Measurements from ENCODE around the gene HDAC4.
"Not testable (repeated sequence)": the region's sequence is repeated elsewhere in the genome, so short reads cannot be mapped to it uniquely, and the experiment has no call there.

HDAC4 gene

DNA sequence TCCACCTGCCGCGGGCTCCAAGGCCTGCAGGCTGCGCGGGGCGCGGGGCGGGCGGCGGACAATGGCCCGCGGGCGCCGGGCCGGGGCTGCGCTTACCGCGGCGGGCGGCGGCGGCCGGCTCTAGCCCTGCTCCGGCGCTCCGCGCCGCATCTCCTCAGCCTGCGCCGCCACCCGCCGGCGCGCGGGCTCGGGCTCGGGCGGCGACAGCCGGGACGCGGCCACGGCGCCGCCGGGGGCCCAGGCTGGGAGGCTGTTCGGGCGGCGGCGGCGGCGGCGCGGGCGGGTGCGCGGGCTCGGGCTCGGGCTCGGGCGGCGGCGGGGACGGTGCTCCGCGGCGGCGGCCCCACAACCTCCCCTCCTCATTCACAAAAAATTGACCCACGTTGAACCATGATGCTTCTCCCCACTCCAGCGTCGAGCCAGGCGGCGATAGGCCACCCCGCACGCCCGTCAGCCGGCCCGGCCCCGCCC, at the start of gene HDAC4:
HDAC4 (minus strand) TSS at position 425 of the 471 bp plus-strand sequence. CDS start 48,321 bp downstream, outside the sequence.
- no peaks in the 10 kb centered on the region for H3K9me3 ChIP-seq (ENCODE audit: insufficient read depth, low read depth, low read length)
- peak within 1 kb of the TSS; percentile 83 for H3K27ac ChIP-seq (ENCODE audit: low read length)
- peak within 1 kb of the TSS; percentile 88 for H3K4me3 ChIP-seq (ENCODE audit: low read length)
- peak within 1 kb of the TSS; percentile 99 for H3K9ac ChIP-seq (ENCODE audit: low read depth, low read length)
- H3K4me1 ChIP-seq (ENCODE audit: insufficient read depth, low read length): peaks cover 19% of the 10 kb centered on the region; the same call in 1 of the 2 replicates
- no peaks in the 10 kb centered on the region for H3K27me3 ChIP-seq (ENCODE audit: insufficient read depth, low read length)
- H3K36me3 ChIP-seq (ENCODE audit: insufficient read depth, low read depth, low read length): no peaks in the 10 kb centered on the region

DNA sequence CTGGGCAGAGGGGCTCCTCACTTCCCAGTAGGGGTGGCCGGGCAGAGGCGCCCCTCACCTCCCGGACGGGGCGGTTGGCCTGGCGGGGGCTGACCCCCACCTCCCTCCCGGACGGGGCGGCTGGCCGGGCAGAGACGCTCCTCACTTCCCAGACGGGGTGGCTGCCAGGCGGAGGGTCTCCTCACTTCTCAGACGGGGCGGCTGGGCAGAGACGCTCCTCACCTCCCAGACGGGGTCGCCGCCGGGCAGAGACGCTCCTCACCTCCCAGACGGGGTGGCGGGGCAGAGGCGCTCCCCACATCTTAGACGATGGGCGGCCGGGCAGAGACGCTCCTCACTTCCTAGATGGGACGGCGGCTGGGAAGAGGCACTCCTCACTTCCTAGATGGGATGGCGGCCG, 48.6 kb upstream of the HDAC4 start:
- H3K36me3 ChIP-seq (ENCODE audit: insufficient read depth, low read depth, low read length); H3K4me3 ChIP-seq (ENCODE audit: low read length); H3K4me1 ChIP-seq (ENCODE audit: insufficient read depth, low read length); H3K9ac ChIP-seq (ENCODE audit: low read depth, low read length); H3K27ac ChIP-seq (ENCODE audit: low read length); H3K27me3 ChIP-seq (ENCODE audit: insufficient read depth, low read length): not testable (repeated sequence)
- H3K9me3 ChIP-seq (ENCODE audit: insufficient read depth, low read depth, low read length): peaks cover 27% of the 10 kb centered on the region

DNA sequence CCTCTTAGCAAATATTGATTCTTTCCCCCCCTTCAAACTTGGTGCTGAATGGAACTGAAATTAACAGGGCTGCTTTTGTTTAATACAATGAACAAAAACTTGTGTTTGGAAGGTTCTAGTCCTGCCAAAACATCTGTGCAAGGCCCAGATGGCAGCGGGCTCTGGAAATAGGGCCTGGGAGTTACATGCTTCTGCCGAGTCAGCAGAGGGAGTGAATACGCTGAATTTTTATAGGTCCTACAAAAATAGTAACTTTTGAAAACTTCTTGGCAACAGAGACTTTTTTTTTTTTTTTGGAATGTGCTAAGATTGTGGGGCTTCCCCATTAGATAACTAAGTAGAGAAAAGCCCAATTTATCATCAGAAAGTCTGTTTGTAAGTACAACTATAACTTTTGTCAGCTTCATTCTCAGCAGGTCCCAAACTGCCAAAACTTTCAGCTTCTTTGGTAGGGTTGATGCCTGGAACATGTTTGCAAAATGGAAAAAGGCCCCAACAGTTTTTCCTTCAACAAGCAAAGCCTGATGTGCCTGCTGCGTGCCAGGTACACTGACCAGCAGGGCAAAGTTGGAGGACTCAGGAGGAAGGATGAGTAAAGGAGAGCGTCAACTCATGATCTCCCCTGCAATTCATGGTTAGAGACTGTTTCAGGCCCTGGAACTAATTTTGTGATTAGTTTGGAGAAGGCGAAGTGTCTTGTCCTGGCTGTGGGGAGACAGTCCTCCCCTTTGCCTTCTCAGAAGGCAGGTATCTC, 45.1 kb upstream of the HDAC4 start:
- peaks cover 11% of the 10 kb centered on the region for H3K9me3 ChIP-seq (ENCODE audit: insufficient read depth, low read depth, low read length)
- H3K27ac ChIP-seq (ENCODE audit: low read length): no peak overlapping the region
- H3K4me3 ChIP-seq (ENCODE audit: low read length): no peak overlapping the region
- no peaks in the 10 kb centered on the region for H3K36me3 ChIP-seq (ENCODE audit: insufficient read depth, low read depth, low read length)
- peaks cover 19% of the 10 kb centered on the region for H3K27me3 ChIP-seq (ENCODE audit: insufficient read depth, low read length)
- H3K4me1 ChIP-seq (ENCODE audit: insufficient read depth, low read length): peaks cover 3% of the 10 kb centered on the region; the same call in 1 of the 2 replicates
- H3K9ac ChIP-seq (ENCODE audit: low read depth, low read length): no peak overlapping the region

DNA sequence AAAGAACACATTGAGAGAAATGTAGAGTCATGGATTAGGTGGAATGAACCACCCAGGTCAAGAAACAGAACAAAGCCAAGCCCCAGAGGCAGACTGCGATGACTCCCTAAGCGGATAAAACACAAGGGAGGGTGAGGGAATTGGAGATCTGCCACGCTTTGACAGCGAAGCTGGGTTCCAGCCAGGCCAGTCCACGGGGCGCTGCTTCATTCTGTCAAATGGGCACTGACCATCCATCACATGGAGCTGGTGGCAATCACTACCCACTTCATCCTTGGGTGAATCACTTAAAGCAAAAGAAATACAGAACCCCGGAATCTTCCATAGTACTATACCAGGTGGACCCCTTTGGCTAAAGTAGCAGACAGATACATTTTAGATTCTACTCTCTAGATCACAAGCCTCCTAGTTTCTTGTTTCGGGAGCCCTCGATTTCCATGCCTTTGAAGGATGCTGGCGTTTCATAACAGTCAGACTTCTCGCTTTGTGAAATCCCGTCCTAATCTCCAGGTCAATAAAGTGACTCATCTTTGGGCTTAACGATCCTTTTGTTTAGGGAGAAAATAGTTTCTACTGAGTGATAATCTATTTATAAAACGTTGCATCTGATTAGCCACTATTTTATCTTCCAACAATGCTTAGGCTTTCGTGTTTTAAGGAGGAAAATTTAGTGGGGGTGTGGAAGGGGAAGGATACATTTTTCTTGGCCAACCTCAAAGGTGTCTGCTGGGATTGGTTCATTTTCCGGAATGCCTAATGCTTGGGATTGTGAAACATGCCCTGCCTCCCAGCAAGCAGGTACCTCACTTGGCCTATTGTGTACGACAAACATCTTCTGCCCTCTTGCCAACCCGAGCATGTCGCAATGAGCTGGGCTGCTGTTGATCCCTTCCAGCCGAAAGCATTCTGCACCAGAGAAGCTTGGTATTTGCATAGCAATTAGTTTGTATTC, 44.1 kb upstream of the HDAC4 start:
- peaks cover 28% of the 10 kb centered on the region for H3K27me3 ChIP-seq (ENCODE audit: insufficient read depth, low read length)
- no peaks in the 10 kb centered on the region for H3K36me3 ChIP-seq (ENCODE audit: insufficient read depth, low read depth, low read length)
- H3K9ac ChIP-seq (ENCODE audit: low read depth, low read length): no peak overlapping the region
- H3K9me3 ChIP-seq (ENCODE audit: insufficient read depth, low read depth, low read length): peaks cover 8% of the 10 kb centered on the region
- no peak overlapping the region for H3K4me3 ChIP-seq (ENCODE audit: low read length)
- H3K27ac ChIP-seq (ENCODE audit: low read length): no peak overlapping the region
- H3K4me1 ChIP-seq (ENCODE audit: insufficient read depth, low read length): peaks cover 5% of the 10 kb centered on the region; the same call in 1 of the 2 replicates

GRCh38 chr2:239443666-239444567, 43.1 kb upstream of the HDAC4 start:
- no peak overlapping the region for H3K27ac ChIP-seq (ENCODE audit: low read length)
- peaks cover 38% of the 10 kb centered on the region for H3K27me3 ChIP-seq (ENCODE audit: insufficient read depth, low read length)
- no peak overlapping the region for H3K9ac ChIP-seq (ENCODE audit: low read depth, low read length)
- no peak overlapping the region for H3K4me3 ChIP-seq (ENCODE audit: low read length)
- H3K36me3 ChIP-seq (ENCODE audit: insufficient read depth, low read depth, low read length): no peaks in the 10 kb centered on the region
- H3K9me3 ChIP-seq (ENCODE audit: insufficient read depth, low read depth, low read length): peaks cover 8% of the 10 kb centered on the region
- H3K4me1 ChIP-seq (ENCODE audit: insufficient read depth, low read length): peaks cover 5% of the 10 kb centered on the region; the same call in 1 of the 2 replicates

DNA sequence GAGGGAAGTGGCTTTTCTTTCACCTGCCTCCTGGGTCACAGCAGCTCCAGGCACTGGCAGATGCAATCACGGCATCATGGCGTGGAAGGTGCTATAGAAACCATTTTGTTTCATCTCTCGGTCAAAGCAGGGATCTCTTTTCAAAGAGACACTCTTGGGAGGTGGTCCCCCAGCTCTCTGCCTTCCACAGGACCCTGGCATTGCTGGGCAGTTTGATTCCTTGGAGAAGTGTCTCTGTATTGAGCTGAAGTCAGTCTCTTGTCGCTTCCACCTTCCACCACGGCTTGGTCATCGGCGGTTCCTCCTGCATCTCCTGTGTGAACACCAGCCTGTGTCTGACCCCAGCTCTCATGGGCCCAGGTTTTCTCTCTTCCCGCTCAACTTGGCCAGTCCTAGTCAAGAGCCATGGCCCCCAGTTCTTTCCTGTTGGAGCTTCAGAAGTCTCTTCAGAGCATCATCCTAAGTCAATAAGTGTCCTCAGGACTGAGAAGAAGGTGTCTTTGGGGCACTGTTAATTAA, 42.3 kb upstream of the HDAC4 start:
- peaks cover 5% of the 10 kb centered on the region; the same call in 1 of the 2 replicates for H3K4me1 ChIP-seq (ENCODE audit: insufficient read depth, low read length)
- peaks cover 40% of the 10 kb centered on the region for H3K27me3 ChIP-seq (ENCODE audit: insufficient read depth, low read length)
- H3K27ac ChIP-seq (ENCODE audit: low read length): no peak overlapping the region
- no peak overlapping the region for H3K4me3 ChIP-seq (ENCODE audit: low read length)
- H3K9me3 ChIP-seq (ENCODE audit: insufficient read depth, low read depth, low read length): peaks cover 5% of the 10 kb centered on the region
- H3K9ac ChIP-seq (ENCODE audit: low read depth, low read length): no peak overlapping the region
- no peaks in the 10 kb centered on the region for H3K36me3 ChIP-seq (ENCODE audit: insufficient read depth, low read depth, low read length)

GRCh38 chr2:239442192-239442591, 41.4 kb upstream of the HDAC4 start:
- no peak overlapping the region for H3K27ac ChIP-seq (ENCODE audit: low read length)
- no peaks in the 10 kb centered on the region for H3K36me3 ChIP-seq (ENCODE audit: insufficient read depth, low read depth, low read length)
- no peak overlapping the region for H3K9ac ChIP-seq (ENCODE audit: low read depth, low read length)
- H3K4me1 ChIP-seq (ENCODE audit: insufficient read depth, low read length): peaks cover 5% of the 10 kb centered on the region; the same call in 1 of the 2 replicates
- H3K27me3 ChIP-seq (ENCODE audit: insufficient read depth, low read length): peaks cover 40% of the 10 kb centered on the region
- H3K4me3 ChIP-seq (ENCODE audit: low read length): no peak overlapping the region
- peaks cover 3% of the 10 kb centered on the region; the same call in 1 of the 2 replicates for H3K9me3 ChIP-seq (ENCODE audit: insufficient read depth, low read depth, low read length)

GRCh38 chr2:239441261-239442078, 40.6 kb upstream of the HDAC4 start:
- no peaks in the 10 kb centered on the region for H3K36me3 ChIP-seq (ENCODE audit: insufficient read depth, low read depth, low read length)
- peak overlapping the region; percentile 64 for H3K4me3 ChIP-seq (ENCODE audit: low read length)
- no peak overlapping the region for H3K27ac ChIP-seq (ENCODE audit: low read length)
- no peaks in the 10 kb centered on the region for H3K9me3 ChIP-seq (ENCODE audit: insufficient read depth, low read depth, low read length)
- H3K9ac ChIP-seq (ENCODE audit: low read depth, low read length): peak overlapping the region; percentile 26; the same call in 1 of the 2 replicates
- peaks cover 40% of the 10 kb centered on the region for H3K27me3 ChIP-seq (ENCODE audit: insufficient read depth, low read length)
- H3K4me1 ChIP-seq (ENCODE audit: insufficient read depth, low read length): peaks cover 5% of the 10 kb centered on the region; the same call in 1 of the 2 replicates

DNA sequence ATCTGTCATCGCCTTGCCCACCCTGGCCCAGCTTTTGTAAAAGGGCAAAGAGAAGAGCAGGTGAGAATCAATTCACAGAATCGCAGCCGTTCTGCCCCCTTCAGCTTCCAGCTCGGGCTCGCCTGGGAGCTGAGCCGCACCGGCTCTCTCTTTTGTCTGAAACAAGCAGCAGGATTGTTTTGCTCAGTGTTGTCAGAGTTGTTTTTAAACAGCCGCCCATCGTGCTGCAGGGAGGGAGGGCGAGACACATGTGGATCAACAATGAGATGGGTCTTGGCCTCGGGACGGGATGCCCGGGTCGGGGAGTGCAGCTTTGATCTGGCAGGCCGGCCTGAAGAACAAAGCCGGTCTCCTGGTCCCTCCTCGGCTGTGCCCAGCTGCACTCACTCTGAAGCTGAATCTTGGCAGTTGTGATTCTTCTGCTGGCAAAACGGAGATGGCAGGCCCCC, 39.7 kb upstream of the HDAC4 start:
- no peak overlapping the region for H3K27ac ChIP-seq (ENCODE audit: low read length)
- H3K36me3 ChIP-seq (ENCODE audit: insufficient read depth, low read depth, low read length): no peaks in the 10 kb centered on the region
- peak overlapping the region; percentile 26; the same call in 1 of the 2 replicates for H3K9ac ChIP-seq (ENCODE audit: low read depth, low read length)
- peaks cover 40% of the 10 kb centered on the region for H3K27me3 ChIP-seq (ENCODE audit: insufficient read depth, low read length)
- H3K4me3 ChIP-seq (ENCODE audit: low read length): peak overlapping the region; percentile 64; the same call in 1 of the 2 replicates
- peaks cover 5% of the 10 kb centered on the region; the same call in 1 of the 2 replicates for H3K4me1 ChIP-seq (ENCODE audit: insufficient read depth, low read length)
- no peaks in the 10 kb centered on the region for H3K9me3 ChIP-seq (ENCODE audit: insufficient read depth, low read depth, low read length)

DNA sequence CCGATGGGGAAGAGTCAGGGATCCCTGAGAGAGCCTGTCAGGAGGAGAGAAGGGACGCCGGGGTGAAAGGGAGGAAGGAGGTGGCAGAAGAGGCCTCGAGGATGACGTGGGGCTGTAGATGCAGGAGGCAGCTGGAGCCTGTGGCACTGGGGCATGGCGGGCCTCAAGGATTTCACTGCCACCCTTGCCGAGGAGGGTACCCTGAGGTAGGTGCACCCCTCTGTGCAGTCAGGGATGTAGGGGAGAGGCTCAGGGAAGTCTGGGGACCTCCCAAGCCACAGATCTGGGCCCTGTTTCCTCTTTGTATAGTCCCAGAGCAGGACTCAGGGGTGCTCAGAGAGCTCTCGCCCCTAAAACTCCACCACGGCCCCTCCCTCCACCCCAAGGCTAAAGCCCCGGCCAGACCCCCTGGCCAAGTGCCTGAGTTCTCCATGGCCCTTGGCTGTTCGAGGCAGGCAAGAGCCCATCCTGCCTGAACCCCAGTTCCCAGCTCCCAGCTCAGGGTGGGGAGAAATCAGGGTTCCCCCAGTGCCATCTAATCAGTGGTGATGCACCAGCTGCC, 39.0 kb upstream of the HDAC4 start:
- H3K4me3 ChIP-seq (ENCODE audit: low read length): peak overlapping the region; percentile 64; the same call in 1 of the 2 replicates
- peaks cover 40% of the 10 kb centered on the region for H3K27me3 ChIP-seq (ENCODE audit: insufficient read depth, low read length)
- H3K9ac ChIP-seq (ENCODE audit: low read depth, low read length): no peak overlapping the region; the same call in 1 of the 2 replicates
- no peaks in the 10 kb centered on the region for H3K36me3 ChIP-seq (ENCODE audit: insufficient read depth, low read depth, low read length)
- H3K27ac ChIP-seq (ENCODE audit: low read length): no peak overlapping the region
- H3K4me1 ChIP-seq (ENCODE audit: insufficient read depth, low read length): peaks cover 5% of the 10 kb centered on the region; the same call in 1 of the 2 replicates
- H3K9me3 ChIP-seq (ENCODE audit: insufficient read depth, low read depth, low read length): no peaks in the 10 kb centered on the region

Data from iPS-20b (cell line).